OCI-LY1 (cell line): ENCODE results near the gene DEAF1.

ENCODE experiments used
- EZH2 ChIP-seq: fragments of 200-600 bp; sonication (generic), shearing (Covaris generic); IDR thresholded peaks from 2 replicates; pipeline ENCODE4 v1.8.0; 2017; ENCODE audit warnings: borderline replicate concordance, mixed run types, mild to moderate bottlenecking, antibody characterized with exemption, low read length, moderate library complexity, mixed read lengths
- TF ChIP-seq, protein P1 (sequence below): fragments of 200-600 bp; sonication (generic), shearing (Covaris generic); IDR thresholded peaks from 2 replicates; pipeline ENCODE4 v1.5.1; 2017; ENCODE audit warnings: mild to moderate bottlenecking, antibody characterized with exemption, low read length, moderate library complexity, mixed read lengths

- TF ChIP-seq EZH2, result no peak
- TF ChIP-seq, protein P1, sequence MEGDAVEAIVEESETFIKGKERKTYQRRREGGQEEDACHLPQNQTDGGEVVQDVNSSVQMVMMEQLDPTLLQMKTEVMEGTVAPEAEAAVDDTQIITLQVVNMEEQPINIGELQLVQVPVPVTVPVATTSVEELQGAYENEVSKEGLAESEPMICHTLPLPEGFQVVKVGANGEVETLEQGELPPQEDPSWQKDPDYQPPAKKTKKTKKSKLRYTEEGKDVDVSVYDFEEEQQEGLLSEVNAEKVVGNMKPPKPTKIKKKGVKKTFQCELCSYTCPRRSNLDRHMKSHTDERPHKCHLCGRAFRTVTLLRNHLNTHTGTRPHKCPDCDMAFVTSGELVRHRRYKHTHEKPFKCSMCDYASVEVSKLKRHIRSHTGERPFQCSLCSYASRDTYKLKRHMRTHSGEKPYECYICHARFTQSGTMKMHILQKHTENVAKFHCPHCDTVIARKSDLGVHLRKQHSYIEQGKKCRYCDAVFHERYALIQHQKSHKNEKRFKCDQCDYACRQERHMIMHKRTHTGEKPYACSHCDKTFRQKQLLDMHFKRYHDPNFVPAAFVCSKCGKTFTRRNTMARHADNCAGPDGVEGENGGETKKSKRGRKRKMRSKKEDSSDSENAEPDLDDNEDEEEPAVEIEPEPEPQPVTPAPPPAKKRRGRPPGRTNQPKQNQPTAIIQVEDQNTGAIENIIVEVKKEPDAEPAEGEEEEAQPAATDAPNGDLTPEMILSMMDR, result no peak
Measured at GRCh38 chr11:665062-665703, 29.8 kb downstream of the DEAF1 start.
